NT2/D1 (cell line): ENCODE data around the gene ABLIM2.

Experiments used
- DNase-seq: peaks from one replicate; pipeline ENCODE4 v3.0.0-alpha.2; 2011; ENCODE audit warnings: low read depth, low spot score
- H3K27me3 ChIP-seq: 2 replicates; pipeline ENCODE4 v1.6.0; 2011; ENCODE audit warnings: mild to moderate bottlenecking; ENCODE audit not compliant: insufficient read length, insufficient read depth
- H3K36me3 ChIP-seq: 2 replicates; pipeline ENCODE4 v1.6.1; 2011; ENCODE audit warnings: mild to moderate bottlenecking, low read length, mixed read lengths; ENCODE audit not compliant: insufficient read depth, insufficient read length
- H3K4me1 ChIP-seq: 2 replicates; pipeline ENCODE4 v1.5.1; 2011; ENCODE audit not compliant: insufficient read depth, insufficient read length
- H3K4me3 ChIP-seq: 2 replicates; pipeline ENCODE4 v1.5.1; 2011; ENCODE audit warnings: low read depth; ENCODE audit not compliant: insufficient read length
- H3K9ac ChIP-seq: 2 replicates; pipeline ENCODE4 v1.6.0; 2011; ENCODE audit warnings: low read depth; ENCODE audit not compliant: insufficient read length
- H3K9me3 ChIP-seq: 2 replicates; pipeline ENCODE4 v1.5.1; 2011; ENCODE audit warnings: mild to moderate bottlenecking, low read length; ENCODE audit not compliant: insufficient read depth
- SUZ12 ChIP-seq: IDR thresholded peaks from 2 replicates; pipeline ENCODE4 v1.6.1; 2011; ENCODE audit not compliant: insufficient read length, insufficient read depth; ENCODE audit errors: extremely low read depth
- YY1 ChIP-seq: IDR thresholded peaks from 2 replicates; pipeline ENCODE4 v1.6.1; 2011; ENCODE audit not compliant: insufficient read length, insufficient read depth
- ZNF274 ChIP-seq: IDR thresholded peaks from 2 replicates; pipeline ENCODE4 v1.6.1; 2011; ENCODE audit warnings: mild to moderate bottlenecking, low read depth, low read length

ABLIM2 gene

GRCh38 chr4:8132947-8133705, 25.5 kb downstream of the ABLIM2 start:
- Histone ChIP-seq H3K4me1 (peaks cover 28% of the 10 kb centered on the region), H3K9ac (no peak overlapping the region), H3K36me3 (no peaks in the 10 kb centered on the region), H3K4me3 (no peak overlapping the region), H3K9me3 (no peaks in the 10 kb centered on the region), H3K27me3 (no peaks in the 10 kb centered on the region)
- DNase-seq, result no peak
- TF ChIP-seq SUZ12 (no peak), ZNF274 (no peak), YY1 (no peak)

DNA sequence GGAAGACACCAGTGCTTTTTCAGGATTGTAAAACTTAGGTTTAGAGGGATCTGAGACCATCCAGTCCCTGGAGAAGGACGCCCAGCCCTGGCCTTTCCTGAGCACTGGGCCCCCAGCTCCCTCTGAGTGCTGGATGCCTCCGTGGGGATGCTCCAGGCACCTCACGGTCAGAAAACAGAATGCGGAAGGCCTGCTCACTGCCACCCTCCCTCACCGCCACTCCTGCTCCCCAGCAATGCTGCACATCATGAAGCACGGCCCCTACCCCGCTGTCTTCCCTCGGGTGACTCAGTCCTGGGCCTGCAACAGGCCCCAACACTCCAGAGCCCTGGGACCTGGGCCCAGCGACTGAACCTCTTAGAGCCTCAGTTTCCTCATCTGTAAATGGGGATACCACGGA, 26.2 kb downstream of the ABLIM2 start:
- no peak overlapping the region for H3K4me3 ChIP-seq
- no peak overlapping the region for H3K9ac ChIP-seq
- H3K27me3 ChIP-seq, result no peaks in the 10 kb centered on the region
- no peaks in the 10 kb centered on the region for H3K9me3 ChIP-seq
- TF ChIP-seq ZNF274, result no peak
- TF ChIP-seq YY1, result no peak
- no peak for TF ChIP-seq SUZ12
- H3K36me3 ChIP-seq, result no peaks in the 10 kb centered on the region
- H3K4me1 ChIP-seq, result peaks cover 31% of the 10 kb centered on the region
- no peak for DNase-seq

DNA sequence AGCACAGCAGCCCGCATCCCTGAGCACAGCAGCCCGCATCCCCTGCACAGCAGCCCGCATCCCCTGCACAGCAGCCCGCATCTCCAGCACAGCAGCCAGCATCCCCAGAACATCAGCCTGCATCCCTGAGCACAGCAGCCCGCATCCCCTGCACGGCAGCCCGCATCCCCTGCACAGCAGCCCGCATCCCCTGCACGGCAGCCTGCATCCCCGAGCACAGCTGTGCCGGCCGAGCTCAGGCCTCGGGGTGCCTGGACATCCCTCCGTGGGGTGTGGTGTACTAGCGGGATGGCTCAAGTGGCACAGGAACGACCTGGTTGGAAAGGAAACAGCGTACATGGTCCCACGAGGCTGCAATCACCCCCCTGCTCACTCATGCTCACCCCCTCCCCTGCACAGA, 26.8 kb downstream of the ABLIM2 start:
- H3K4me1 ChIP-seq, result peaks cover 33% of the 10 kb centered on the region
- H3K9me3 ChIP-seq, result no peaks in the 10 kb centered on the region
- DNase-seq, result no peak
- no peak overlapping the region for H3K4me3 ChIP-seq
- no peaks in the 10 kb centered on the region for H3K27me3 ChIP-seq
- no peaks in the 10 kb centered on the region for H3K36me3 ChIP-seq
- TF ChIP-seq ZNF274 (no peak), SUZ12 (no peak), YY1 (no peak)
- H3K9ac ChIP-seq, result no peak overlapping the region

- DNase-seq, result no peak
- Histone ChIP-seq H3K4me3 (no peak overlapping the region), H3K4me1 (peaks cover 33% of the 10 kb centered on the region), H3K36me3 (no peaks in the 10 kb centered on the region), H3K9me3 (no peaks in the 10 kb centered on the region), H3K27me3 (no peaks in the 10 kb centered on the region), H3K9ac (no peak overlapping the region)
- TF ChIP-seq YY1 (no peak), ZNF274 (no peak), SUZ12 (no peak)
Measured at GRCh38 chr4:8131210-8131609, 27.4 kb downstream of the ABLIM2 start.

DNA sequence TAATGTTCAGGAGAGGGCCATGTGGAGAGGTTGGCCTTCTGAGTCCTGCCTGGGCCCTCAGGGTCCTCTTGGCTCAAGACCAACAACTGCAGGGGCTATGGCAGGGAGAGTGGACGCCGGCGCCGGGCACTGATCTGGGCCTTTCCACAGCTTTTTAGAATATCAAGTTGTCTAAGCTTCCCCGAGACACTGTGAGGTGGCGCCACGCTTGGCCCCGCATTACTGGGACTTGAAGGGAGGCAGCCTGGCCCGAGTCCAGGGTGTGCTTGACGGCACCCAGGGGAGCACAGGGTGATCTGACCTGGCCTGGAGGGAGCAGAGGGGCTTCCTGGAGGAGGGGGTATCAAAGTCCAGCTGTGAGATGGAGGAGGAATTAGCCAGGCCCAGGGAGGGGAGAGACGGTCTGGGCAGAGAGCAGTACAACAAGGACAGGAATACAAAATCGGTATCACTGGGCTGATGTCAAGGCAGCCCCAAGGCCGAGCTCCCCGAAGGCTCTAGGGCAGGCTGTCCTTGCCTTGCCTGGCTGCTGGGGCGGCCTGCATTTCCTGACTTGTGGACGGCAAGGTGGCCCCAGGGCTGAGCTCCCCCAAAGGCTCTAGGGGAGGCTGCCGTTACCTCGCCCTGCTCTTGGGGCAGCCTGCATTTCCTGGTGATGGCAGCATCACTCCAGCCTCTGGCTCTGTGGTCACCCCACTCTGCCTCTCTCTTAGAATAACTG, 28.1 kb downstream of the ABLIM2 start:
- Histone ChIP-seq H3K9me3 (no peaks in the 10 kb centered on the region), H3K27me3 (no peaks in the 10 kb centered on the region), H3K36me3 (no peaks in the 10 kb centered on the region), H3K4me3 (no peak overlapping the region), H3K4me1 (peaks cover 33% of the 10 kb centered on the region), H3K9ac (no peak overlapping the region)
- DNase-seq, result no peak
- TF ChIP-seq ZNF274 (no peak), SUZ12 (no peak), YY1 (no peak)

GRCh38 chr4:8129785-8130184, 28.8 kb downstream of the ABLIM2 start:
- Histone ChIP-seq H3K27me3 (no peaks in the 10 kb centered on the region), H3K4me1 (peaks cover 33% of the 10 kb centered on the region), H3K9me3 (no peaks in the 10 kb centered on the region), H3K4me3 (no peak overlapping the region), H3K9ac (no peak overlapping the region), H3K36me3 (no peaks in the 10 kb centered on the region)
- TF ChIP-seq ZNF274 (no peak), SUZ12 (no peak), YY1 (no peak)
- no peak for DNase-seq

- TF ChIP-seq ZNF274 (no peak), YY1 (no peak), SUZ12 (no peak)
- no peaks in the 10 kb centered on the region for H3K36me3 ChIP-seq
- H3K9me3 ChIP-seq, result no peaks in the 10 kb centered on the region
- H3K9ac ChIP-seq, result no peak overlapping the region
- no peak for DNase-seq
- H3K4me3 ChIP-seq, result no peak overlapping the region
- H3K27me3 ChIP-seq, result no peaks in the 10 kb centered on the region
- peaks cover 28% of the 10 kb centered on the region for H3K4me1 ChIP-seq
Measured at GRCh38 chr4:8129136-8129535, 29.5 kb downstream of the ABLIM2 start.
